GM20000 (cell line): ENCODE data around the gene ESPN.
"Not testable (repeated sequence)": the region's sequence is repeated elsewhere in the genome, so short reads cannot be mapped to it uniquely, and the experiment has no call there.

Source experiments
- DNase-seq: peaks from one replicate; pipeline ENCODE4 v3.0.0; 2012; ENCODE audit warnings: low spot score
- TF ChIP-seq, protein P1 (sequence below): IDR thresholded peaks from 2 replicates; pipeline ENCODE4 v1.5.1; 2012; ENCODE audit warnings: mild to moderate bottlenecking, control low read depth; ENCODE audit errors: extremely low read depth, missing control alignments

ESPN gene

DNA sequence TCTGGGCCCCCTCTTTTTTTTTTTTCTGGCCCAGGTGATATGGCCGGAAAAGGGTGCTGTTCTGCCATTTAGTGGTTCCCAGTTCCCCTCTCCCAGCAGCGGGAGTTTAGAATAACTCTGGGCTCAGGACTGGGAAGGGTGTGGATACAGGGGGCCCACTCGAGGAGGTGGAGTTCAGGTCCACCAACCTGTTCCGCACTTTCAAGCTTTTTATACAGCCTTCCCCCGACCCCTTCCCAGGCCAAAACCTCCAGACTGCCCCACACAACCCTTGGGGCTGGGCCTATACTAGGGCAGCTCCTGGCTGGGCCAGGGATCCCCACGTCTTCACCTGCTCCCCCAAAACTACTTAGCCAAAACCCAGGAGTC is 66.5 kb downstream of the ESPN start:
- TF ChIP-seq, protein P1, sequence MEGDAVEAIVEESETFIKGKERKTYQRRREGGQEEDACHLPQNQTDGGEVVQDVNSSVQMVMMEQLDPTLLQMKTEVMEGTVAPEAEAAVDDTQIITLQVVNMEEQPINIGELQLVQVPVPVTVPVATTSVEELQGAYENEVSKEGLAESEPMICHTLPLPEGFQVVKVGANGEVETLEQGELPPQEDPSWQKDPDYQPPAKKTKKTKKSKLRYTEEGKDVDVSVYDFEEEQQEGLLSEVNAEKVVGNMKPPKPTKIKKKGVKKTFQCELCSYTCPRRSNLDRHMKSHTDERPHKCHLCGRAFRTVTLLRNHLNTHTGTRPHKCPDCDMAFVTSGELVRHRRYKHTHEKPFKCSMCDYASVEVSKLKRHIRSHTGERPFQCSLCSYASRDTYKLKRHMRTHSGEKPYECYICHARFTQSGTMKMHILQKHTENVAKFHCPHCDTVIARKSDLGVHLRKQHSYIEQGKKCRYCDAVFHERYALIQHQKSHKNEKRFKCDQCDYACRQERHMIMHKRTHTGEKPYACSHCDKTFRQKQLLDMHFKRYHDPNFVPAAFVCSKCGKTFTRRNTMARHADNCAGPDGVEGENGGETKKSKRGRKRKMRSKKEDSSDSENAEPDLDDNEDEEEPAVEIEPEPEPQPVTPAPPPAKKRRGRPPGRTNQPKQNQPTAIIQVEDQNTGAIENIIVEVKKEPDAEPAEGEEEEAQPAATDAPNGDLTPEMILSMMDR: no peak
- no peak for DNase-seq

DNA sequence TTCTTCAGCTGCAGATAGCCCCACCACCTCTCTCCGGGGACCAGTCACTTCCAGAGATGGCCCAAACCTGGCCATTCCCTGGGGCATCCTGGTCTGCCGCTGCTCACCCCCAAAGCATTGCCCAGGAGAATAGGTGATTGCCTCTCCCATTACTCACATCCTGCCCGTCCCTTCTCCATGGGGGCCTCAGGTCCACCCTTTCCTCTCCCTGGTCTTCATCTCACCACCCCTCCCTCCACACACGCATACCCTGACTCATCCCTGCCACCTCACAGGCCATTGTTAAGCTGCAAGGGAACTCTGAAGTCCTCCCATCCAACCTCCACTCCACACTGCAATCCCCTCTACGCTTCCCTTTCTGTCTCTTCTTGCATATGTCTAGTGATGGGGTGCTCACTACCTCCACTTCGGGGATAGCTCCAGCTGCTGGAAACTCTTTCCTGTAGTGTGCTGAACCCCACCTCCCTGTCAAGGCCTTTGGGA is 66.9 kb downstream of the ESPN start, which contains the start of gene PLEKHG5:
Gene PLEKHG5, minus strand, starts transcription at position 188 of the 483 bp plus-strand sequence. CDS start 14,096 bp downstream, outside the sequence.
- no peak for DNase-seq
- TF ChIP-seq, protein P1: no peak

DNA sequence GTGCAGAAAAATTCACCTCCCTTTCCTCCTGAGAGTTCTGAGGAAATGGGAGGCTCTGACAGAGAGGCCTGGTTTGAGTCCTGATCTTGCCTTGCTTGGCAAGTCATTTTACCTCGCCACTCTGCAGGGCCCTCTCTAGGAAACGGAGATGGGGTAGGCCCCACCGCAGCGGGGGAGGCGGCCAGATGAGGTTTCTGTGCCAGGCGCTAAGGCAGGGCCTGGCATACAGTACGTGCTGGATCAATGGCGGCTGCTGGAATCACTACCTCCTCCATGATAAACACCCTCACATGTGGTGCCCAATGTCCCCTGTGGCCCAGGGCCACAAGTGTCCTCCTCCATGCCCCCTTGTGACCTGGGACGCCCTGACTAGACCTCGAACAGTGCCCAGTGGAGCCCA is 67.4 kb downstream of the ESPN start:
- no peak for DNase-seq
- TF ChIP-seq, protein P1: no peak

DNA sequence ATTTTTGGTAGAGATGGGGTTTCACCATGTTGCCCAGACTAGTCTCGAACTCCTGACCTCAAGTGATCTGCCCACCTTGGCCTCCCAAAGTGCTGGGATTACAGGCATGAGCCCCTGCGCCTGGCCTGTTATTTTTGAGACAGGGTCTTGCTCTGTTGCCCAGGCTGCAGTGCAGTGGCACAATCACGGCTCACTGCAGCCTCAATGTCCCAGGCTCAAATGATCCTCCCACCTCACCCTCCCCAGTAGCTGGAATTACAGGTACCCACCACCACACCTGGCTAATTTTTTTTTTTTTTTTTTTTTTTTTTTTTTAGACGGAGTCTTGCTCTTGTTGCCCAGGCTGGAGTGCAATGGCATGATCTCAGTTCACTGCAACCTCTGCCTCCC is 69.3 kb downstream of the ESPN start:
- not testable (repeated sequence) for DNase-seq

DNA sequence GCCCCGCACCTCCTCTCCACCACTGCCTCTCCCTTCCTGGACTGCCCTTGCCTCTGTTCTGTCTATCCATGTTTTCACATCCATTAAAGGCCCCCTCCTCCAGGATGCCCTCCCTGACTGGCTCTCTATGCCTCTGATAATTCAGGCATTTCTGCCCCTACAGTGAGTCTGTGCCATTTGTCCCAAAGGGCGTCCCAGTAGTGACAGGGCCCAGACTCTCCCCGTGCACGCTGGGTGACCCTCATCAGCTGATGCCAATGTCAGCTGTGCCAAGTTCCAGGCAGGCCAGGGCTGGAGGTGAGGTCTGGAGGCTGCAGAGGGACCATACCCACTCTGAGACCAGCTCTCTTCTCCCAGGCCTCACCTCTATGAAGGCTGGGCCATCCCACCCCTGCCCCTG is 70.1 kb downstream of the ESPN start:
- no peak for DNase-seq
- TF ChIP-seq, protein P1: no peak

DNA sequence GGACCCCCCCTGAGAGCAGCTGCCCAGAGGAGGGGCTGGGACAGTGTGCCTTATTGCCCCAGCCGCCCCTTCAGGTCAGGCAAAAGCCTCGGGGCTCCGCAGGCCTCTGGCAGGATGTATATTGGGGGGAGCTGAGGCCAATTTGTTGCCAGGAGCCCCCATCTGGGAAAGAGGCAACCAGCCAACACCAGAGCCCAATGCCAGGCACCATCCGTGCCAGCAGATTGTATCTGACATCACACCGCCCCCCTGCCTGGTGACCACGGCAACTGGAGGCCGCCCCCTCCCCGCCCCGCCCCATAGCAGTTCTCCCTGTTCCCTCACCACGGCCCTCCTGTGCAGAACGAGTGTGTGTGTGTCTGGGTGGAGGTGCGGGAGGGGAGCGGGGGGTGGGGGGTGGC is 70.5 kb downstream of the ESPN start:
- TF ChIP-seq, protein P1: no peak
- DNase-seq: no peak

DNA sequence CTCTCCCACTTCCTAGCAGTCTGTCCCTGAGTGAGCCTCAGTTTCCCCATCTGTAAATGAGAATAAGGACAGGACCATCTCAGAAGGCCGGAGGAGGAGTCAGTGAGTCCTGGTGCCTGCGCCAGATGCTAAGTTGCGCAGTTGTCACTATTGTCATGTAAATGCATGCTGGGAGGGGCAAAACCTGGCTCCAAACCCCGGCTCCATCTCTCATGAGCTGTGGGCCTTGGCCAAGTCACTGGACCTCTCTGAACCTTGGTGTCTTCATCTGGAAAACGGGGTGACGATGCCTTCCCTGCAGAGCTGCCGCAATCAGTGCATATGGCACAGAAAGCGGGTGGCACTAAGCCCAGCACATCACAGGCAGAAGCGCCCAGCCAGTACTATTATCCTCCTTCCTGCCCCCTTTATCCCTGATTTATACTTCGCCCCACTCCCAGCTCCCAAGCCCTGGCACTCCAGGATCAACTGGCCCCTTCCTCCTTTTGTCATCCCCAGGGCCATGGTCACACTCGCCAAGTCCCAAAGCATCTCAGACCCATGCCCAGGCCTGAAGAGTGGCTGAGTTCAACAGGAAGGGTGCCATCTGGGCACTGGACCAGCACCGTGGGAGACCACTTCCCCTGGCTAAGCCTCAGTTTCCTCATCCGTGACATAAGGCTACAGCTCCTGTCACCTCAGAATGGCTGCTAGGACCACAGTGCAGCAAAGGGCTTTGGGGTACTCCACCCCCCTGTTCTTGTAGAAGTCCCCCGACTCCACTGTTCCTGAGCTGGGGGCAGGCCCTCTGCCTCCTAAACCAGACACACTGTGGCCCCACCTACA is 71.2 kb downstream of the ESPN start:
- TF ChIP-seq, protein P1: no peak
- no peak for DNase-seq

DNA sequence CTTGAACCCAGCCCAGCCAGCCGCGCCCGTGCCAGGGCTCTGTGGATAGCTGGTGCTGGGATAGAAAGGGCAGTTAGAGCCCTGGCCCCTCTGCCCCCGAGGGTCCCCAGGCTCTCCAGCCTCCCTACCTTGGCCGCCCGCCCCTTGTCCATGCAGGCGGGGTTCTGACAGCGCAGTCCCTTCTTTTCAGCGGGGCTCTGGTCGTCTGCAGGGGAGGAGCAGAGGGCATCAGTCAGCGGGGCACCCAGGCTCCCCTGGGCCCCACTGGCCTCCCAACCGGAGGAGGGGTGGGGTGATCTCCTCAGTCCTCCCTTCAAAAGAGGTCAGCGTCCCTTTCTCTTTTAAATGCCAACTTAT is 71.8 kb downstream of the ESPN start:
- DNase-seq: no peak
- TF ChIP-seq, protein P1: no peak
